PFSK-1 (cell line): ENCODE results near the gene NCSTN.

Source experiments
- FOXP2 ChIP-seq: optimal IDR thresholded peaks from 2 replicates; pipeline ENCODE3; 2011; ENCODE audit warnings: borderline replicate concordance, control low read depth, inconsistent platforms; ENCODE audit not compliant: insufficient read depth; ENCODE audit errors: extremely low read length, extremely low read depth
- POLR2AphosphoS5 ChIP-seq: IDR thresholded peaks from 2 replicates; pipeline ENCODE4 v1.6.1; 2012; ENCODE audit warnings: low read depth, mild to moderate bottlenecking, control low read depth, low read length, moderate library complexity
- REST ChIP-seq, 2 experiments: IDR thresholded peaks; 2 replicates each; pipeline versions ENCODE4 v1.6.1 to v1.8.0; 2011 to 2012; ENCODE audit warnings: low read depth in 2 of 2, low read length in 2 of 2, control low read depth in 1 of 2, inconsistent platforms in 1 of 2, mild to moderate bottlenecking in 1 of 2, moderate library complexity in 1 of 2; ENCODE audit not compliant: insufficient read depth in 1 of 2
- SIN3A ChIP-seq: IDR thresholded peaks from 2 replicates; pipeline ENCODE4 v1.6.1; 2012; ENCODE audit warnings: mild to moderate bottlenecking, low read length, moderate library complexity, borderline replicate concordance; ENCODE audit not compliant: insufficient read depth
- TAF1 ChIP-seq: IDR thresholded peaks from 2 replicates; pipeline ENCODE4 v1.6.1; 2012; ENCODE audit warnings: low read length, control low read depth, borderline replicate concordance; ENCODE audit not compliant: insufficient read depth

NCSTN gene

DNA sequence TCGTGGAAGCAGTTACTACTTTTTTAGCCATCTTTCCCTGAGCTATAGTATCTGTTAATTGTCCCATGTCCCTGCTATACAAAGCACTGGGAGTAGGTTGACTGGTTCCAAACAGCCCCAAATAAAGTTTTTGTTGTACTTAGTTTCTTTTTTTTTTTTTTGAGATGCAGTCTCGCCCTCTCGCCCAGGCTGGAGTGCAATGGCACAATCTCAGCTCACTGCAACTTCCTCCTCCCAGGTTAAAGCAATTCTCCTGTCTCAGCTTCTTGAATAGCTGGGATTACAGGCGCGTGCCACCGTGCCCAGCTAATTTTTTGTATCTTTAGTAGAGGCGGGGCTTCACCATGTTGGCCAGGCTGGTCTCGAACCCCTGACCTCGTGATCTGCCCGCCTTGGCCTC, 3.3 kb downstream of the NCSTN start:
- TF ChIP-seq POLR2AphosphoS5 (no peak), TAF1 (no peak), SIN3A (no peak), REST (IDR thresholded peaks at IDR 0.05; ENCODE audit: insufficient read depth in 1 of 2, low read depth in 2 of 2, low read length in 2 of 2) (no peak), FOXP2 (no peak)

DNA sequence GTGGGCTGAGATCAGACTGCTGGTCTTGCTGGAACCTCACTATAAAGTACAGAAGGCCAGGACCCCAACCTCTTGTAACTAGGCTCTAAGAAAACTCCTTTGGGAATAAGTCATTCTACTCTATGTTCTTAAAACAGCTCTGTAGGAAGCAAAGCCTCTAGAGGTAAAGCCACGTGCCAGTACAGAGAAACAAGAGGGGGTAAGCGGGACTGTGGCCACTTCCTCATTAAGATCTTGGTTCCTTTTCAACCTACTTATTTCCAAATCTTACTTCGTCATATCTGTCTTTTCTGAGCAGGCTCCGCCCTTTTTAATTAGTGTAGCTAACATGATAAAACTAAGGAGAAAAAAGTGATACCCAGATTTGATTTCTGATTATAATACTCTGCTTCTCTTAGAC, 3.8 kb downstream of the NCSTN start:
- no peak for TF ChIP-seq TAF1
- no peak for TF ChIP-seq SIN3A
- no peak for TF ChIP-seq REST (IDR thresholded peaks at IDR 0.05; ENCODE audit: insufficient read depth in 1 of 2, low read depth in 2 of 2, low read length in 2 of 2)
- TF ChIP-seq FOXP2, result no peak
- TF ChIP-seq POLR2AphosphoS5, result no peak

DNA sequence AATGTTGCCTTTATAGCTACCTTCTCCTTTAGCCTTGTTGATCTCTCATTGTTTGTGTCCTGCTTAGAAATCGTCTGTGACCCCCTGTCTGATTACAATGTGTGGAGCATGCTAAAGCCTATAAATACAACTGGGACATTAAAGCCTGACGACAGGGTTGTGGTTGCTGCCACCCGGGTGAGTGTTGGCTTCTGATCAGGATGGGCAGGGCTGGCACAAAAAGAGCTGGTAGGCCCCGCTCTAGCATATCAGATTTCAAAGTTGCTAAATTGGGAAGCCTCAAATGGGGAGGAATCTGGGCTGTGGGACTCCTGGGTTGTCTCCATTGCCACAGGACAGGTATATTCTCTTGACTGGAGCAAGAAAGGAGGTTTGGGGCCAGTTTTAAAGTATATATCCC, 8.4 kb downstream of the NCSTN start:
- TF ChIP-seq REST (IDR thresholded peaks at IDR 0.05; ENCODE audit: insufficient read depth in 1 of 2, low read depth in 2 of 2, low read length in 2 of 2) (no peak), POLR2AphosphoS5 (no peak), FOXP2 (no peak), SIN3A (no peak), TAF1 (no peak)

DNA sequence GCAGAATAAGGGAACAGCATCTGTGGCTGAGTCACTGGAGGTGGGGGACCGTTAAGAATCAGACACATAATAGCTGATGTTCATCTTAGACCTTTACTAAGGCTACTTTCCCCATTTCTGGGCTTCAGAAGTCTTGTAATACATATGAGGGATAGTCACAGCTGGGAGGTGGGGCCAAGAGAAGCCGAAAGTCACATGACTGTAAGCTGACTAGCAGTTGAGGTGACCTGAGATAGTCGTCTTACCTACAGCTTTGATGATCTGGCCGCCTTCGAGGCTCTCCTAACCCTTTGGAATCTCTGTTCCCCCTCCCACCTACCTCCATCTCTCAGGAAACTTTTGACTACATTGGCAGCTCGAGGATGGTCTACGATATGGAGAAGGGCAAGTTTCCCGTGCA, 9.4 kb downstream of the NCSTN start:
- TF ChIP-seq REST (IDR thresholded peaks at IDR 0.05; ENCODE audit: insufficient read depth in 1 of 2, low read depth in 2 of 2, low read length in 2 of 2) (no peak), TAF1 (no peak), POLR2AphosphoS5 (no peak), SIN3A (no peak), FOXP2 (no peak)

DNA sequence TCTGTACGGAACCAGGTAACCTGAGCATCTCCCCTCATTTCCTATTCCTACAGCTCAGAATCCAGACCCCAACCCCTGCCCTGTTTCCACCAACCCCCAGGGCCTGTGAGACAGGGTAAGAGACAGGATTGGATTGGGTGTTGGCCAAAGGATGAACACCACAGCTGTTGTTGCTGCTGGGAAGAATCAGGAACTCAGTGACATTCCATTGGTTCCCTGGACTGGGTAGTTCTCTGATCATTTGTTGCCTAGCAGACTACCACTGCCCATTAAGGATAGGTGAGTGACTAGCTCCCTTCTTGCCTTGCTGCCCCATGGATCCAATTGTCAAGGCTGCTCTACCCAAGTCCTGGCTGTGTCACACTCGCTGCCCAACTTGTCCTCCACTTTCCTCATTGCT, 10.0 kb downstream of the NCSTN start:
- TF ChIP-seq POLR2AphosphoS5 (no peak), SIN3A (no peak), REST (IDR thresholded peaks at IDR 0.05; ENCODE audit: insufficient read depth in 1 of 2, low read depth in 2 of 2, low read length in 2 of 2) (no peak), FOXP2 (no peak), TAF1 (no peak)
